HG03378 (cell line): ENCODE data around the gene SLC35F1.

Experiments
- ATAC-seq: cut with Tn5 transposase; IDR thresholded peaks from one replicate; pipeline ENCODE4 v1.9.1; 2021; ENCODE audit warnings: mild to moderate bottlenecking, moderate library complexity; ENCODE audit not compliant: unreplicated experiment

Gene SLC35F1

GRCh38 chr6:118186672-118187567, 279.9 kb downstream of the SLC35F1 start:
- ATAC-seq = peak; percentile 63

- ATAC-seq = peak; percentile 57
Observed at GRCh38 chr6:118187568-118188164, 280.6 kb downstream of the SLC35F1 start.

- no peak for ATAC-seq
Observed at GRCh38 chr6:118188561-118188960, 281.5 kb downstream of the SLC35F1 start.

GRCh38 chr6:118197539-118197938, 290.5 kb downstream of the SLC35F1 start:
- ATAC-seq = no peak

GRCh38 chr6:118198746-118199145, 291.7 kb downstream of the SLC35F1 start:
- no peak for ATAC-seq

- no peak for ATAC-seq
Observed at GRCh38 chr6:118200160-118200559, 293.1 kb downstream of the SLC35F1 start.

GRCh38 chr6:118202517-118202916, 295.5 kb downstream of the SLC35F1 start:
- no peak for ATAC-seq

GRCh38 chr6:118203545-118203944, 296.5 kb downstream of the SLC35F1 start:
- no peak for ATAC-seq

- ATAC-seq = no peak
Observed at GRCh38 chr6:118206221-118206620, 299.2 kb downstream of the SLC35F1 start.

GRCh38 chr6:118207947-118208346, 300.9 kb downstream of the SLC35F1 start:
- no peak for ATAC-seq

GRCh38 chr6:118212451-118213173, 305.5 kb downstream of the SLC35F1 start:
- no peak for ATAC-seq

- ATAC-seq = no peak
Observed at GRCh38 chr6:118215269-118215668, 308.2 kb downstream of the SLC35F1 start.

- no peak for ATAC-seq
Observed at GRCh38 chr6:118216751-118217150, 309.7 kb downstream of the SLC35F1 start.

- ATAC-seq = no peak
Observed at GRCh38 chr6:118218156-118218555, 311.1 kb downstream of the SLC35F1 start.

- no peak for ATAC-seq
Observed at GRCh38 chr6:118220429-118221128, 313.5 kb downstream of the SLC35F1 start.

- ATAC-seq = no peak
Observed at GRCh38 chr6:118223316-118223715, 316.3 kb downstream of the SLC35F1 start.

GRCh38 chr6:118228886-118229285, 321.8 kb downstream of the SLC35F1 start:
- no peak for ATAC-seq

- ATAC-seq = peak; percentile 89
Observed at GRCh38 chr6:118240878-118241528, 333.9 kb downstream of the SLC35F1 start.

- no peak for ATAC-seq
Observed at GRCh38 chr6:118246406-118246805, 339.3 kb downstream of the SLC35F1 start.

GRCh38 chr6:118248171-118248570, 341.1 kb downstream of the SLC35F1 start:
- no peak for ATAC-seq
